Measurements from ENCODE around the gene CDCA3. TPM values are rescaled to one million over a fixed set of nuclear protein-coding genes. Genes with fewer than 3 reads are reported as not detected.

CDCA3 gene
- total and polyA plus RNA-seq, 2 experiments from 2014 or later: 47.4 to 75.6 TPM

GRCh38 chr12:6807170-6807569, 43.9 kb downstream of the CDCA3 start:
- no peak overlapping the region for H3K4me3 ChIP-seq
- Mint-ChIP-seq H3K27ac (no peak overlapping the region), H3K36me3 (ENCODE audit: low read depth) (peaks cover 2% of the 10 kb centered on the region; the same call in 1 of the 3 replicates), H3K4me1 (peaks cover 18% of the 10 kb centered on the region), H3K4me3 (no peak overlapping the region), H3K9me3 (peaks cover 3% of the 10 kb centered on the region), H3K27me3 (ENCODE audit: insufficient read depth, low read depth, poor library complexity) (peaks cover 3% of the 10 kb centered on the region)
- DNase-seq (ENCODE audit: low spot score): no peak
- H4K20me1 ChIP-seq (replicated peaks; ENCODE audit: insufficient read depth): no peaks in the 10 kb centered on the region; the same call in 1 of the 2 replicates
- no peak overlapping the region for H3K4me2 ChIP-seq
- ATAC-seq: no peak
- H3K27ac ChIP-seq (ENCODE audit: low read depth): no peak overlapping the region
- no peaks in the 10 kb centered on the region; the same call in 1 of the 2 replicates for H3K36me3 ChIP-seq (ENCODE audit: insufficient read depth)
- H2AFZ ChIP-seq: no peak overlapping the region
- TF ChIP-seq ZNF462 (CRISPR knock-in tag; IDR thresholded peaks at IDR 0.05): no peak
- TF ChIP-seq JUNB (IDR thresholded peaks at IDR 0.05; ENCODE audit: unreplicated experiment): no peak
- TF ChIP-seq NANOG (IDR thresholded peaks at IDR 0.05; ENCODE audit: borderline replicate concordance): no peak
- no peak for TF ChIP-seq ETS1 (IDR thresholded peaks at IDR 0.05)
- no peak for TF ChIP-seq EZH2phosphoT487 (IDR thresholded peaks at IDR 0.05; ENCODE audit: unreplicated experiment)
- TF ChIP-seq STAT1 (IDR thresholded peaks at IDR 0.05; ENCODE audit: unreplicated experiment): no peak
- TF ChIP-seq CTCF (conservative IDR thresholded peaks at IDR 0.05; ENCODE audit: low read depth in 2 of 2): no peak
- no peak for TF ChIP-seq EZH2 (IDR thresholded peaks at IDR 0.05; ENCODE audit: low read depth, unreplicated experiment)
- TF ChIP-seq REST (IDR thresholded peaks at IDR 0.05; ENCODE audit: unreplicated experiment): no peak
- no peak for TF ChIP-seq ZNF331 (CRISPR knock-in tag; IDR thresholded peaks at IDR 0.05; ENCODE audit: low read depth)
- TF ChIP-seq POLR2AphosphoS5 (IDR thresholded peaks at IDR 0.05; ENCODE audit: low read depth): no peak
- no peak for TF ChIP-seq CREB1 (CRISPR knock-in tag; IDR thresholded peaks at IDR 0.05; ENCODE audit: low read depth)
- no peak for TF ChIP-seq ZNF114 (CRISPR knock-in tag; IDR thresholded peaks at IDR 0.05)
- no peaks in the 10 kb centered on the region for H3K27me3 ChIP-seq (ENCODE audit: insufficient read depth)
- H3K79me2 ChIP-seq (replicated peaks; ENCODE audit: insufficient read depth): no peaks in the 10 kb centered on the region
- peaks cover 4% of the 10 kb centered on the region; the same call in 1 of the 2 replicates for H3K9me2 ChIP-seq (ENCODE audit: insufficient read depth)
- H3F3A ChIP-seq (replicated peaks; ENCODE audit: low read depth): no peaks in the 10 kb centered on the region
- H3K4me1 ChIP-seq (ENCODE audit: insufficient read depth): peaks cover 16% of the 10 kb centered on the region

Measured in GM23338 (cell line).